NCI-H2196 treated with DMSO at 0.1 percent for 48 hours (cell line): ENCODE results near the gene SPOCK1.

Source experiments
- DNase-seq: peaks from one replicate; lab custom pipeline; 2025; ENCODE audit not compliant: unreplicated experiment; lab: John Stamatoyannopoulos, UW

SPOCK1 gene

GRCh38 chr5:137333475-137333874 is 165.7 kb downstream of the SPOCK1 start:
- DNase-seq: no peak

DNA sequence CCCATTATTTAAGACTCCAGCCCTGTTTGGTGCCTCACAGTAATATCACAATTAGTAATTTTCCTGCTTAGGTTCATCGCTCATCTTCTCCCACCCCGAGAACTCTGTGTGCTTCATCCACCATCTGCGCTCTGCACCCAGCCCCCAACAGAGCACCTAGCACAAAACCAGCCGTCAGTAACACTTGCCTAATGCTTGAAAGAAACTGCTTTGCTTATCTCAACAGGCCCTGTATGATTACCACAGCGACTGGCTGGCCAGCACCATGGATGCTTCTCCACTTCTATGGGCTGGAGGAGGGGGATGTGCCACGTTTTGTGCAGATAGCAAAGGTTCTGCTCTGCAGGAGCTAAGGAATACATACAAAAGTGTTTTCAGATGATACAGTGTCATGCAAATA is 166.8 kb downstream of the SPOCK1 start:
- DNase-seq: no peak

DNA sequence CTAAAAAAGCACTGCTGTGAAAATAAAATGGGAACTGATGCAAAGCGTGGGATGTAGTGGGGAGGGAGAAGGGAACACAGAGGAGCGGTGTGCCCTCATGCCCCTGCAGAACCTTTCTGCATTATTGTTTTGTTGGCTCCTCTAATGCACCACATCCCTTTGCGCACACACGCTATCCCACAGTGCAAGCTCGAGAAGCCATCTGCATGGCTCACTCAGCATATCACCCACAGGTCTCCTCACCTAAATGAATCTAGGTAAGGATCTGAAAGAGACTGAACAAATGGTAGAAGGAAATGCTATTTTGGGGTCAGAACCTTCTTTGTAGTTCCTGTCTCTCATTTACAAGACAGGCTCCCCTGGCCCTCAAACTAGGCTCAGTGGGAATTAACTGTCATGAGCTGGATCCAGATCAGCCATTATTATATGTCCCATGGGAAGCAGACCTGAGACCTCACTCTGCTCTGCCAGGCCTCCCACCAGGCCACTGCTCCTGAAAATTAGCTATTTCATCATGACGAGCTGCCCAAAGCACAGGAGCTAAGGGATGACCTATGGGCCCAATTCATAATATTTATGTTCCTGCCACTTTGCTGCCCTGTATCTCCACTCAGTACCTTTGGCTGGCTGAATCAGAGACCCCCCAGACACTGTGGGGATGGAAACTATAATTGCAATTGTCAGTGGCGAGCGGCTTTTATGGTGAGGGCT is 169.4 kb downstream of the SPOCK1 start:
- no peak for DNase-seq

GRCh38 chr5:137328991-137329390 is 170.1 kb downstream of the SPOCK1 start:
- no peak for DNase-seq

- no peak for DNase-seq
Observed at GRCh38 chr5:137328463-137328862, 170.7 kb downstream of the SPOCK1 start.

DNA sequence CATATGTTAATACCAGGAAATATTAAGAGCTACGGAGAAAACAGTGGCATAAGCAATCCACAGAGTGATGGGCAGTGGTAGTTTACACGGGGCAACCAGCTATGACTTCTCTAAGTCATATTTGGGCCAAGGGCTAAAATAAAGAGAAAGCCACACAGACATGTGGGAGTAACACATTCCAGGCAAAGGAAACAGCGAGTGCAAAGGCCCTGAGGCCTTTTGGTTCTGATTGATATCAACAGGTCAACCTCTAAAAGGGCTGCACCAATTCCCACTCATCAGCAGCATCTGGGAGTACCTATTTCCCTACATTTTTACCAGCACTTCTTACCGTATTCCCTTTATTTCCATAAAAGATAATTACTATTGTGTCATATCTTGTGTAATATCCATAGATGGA is 173.4 kb downstream of the SPOCK1 start:
- DNase-seq: no peak

DNA sequence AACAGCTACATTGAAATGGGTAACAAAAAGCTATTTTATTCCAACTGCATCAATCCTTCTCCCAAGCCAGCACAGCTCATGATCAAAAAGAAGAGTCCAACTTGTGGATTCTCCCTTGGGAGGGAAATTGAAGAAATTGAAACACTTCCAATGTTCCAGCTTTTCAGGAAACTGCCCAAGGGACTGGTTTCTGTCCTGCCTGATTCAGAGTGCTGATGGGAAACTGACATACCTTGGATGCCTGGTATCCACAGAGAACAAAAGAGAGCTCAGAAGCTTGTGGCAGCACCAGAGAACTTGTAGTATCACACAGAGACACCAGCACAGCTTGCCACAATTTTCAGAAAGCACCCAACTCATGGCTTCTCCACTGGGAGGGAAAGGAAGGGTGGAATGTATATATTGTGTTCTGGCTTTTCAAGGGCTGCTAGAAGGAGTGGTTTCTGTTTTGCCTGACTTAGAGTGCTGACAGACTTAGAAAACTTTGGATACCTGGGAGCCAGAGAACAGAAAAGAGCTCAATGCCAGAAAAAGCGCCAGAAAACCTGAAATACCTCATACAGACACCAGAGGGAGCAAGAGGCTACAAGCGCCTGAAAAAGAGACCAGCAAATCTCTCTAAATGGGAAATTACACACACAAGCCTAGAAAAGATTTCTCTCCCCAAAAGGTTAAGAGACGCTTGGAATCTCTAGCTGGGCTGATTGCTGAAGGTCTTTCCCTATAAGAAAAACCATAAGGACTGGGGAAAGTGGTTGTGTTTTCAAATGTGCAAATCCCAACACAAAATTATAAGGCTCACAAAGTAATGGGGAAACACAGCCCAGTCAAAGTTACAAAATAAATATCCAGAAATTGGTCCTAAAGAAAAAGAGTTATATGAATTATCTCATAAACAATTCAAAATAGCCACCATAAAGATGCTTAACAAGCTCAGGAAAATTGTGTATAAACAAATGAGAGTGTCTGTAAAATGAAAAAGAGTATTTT is 178.8 kb downstream of the SPOCK1 start:
- DNase-seq: peak; percentile 64

- DNase-seq: no peak
Observed at GRCh38 chr5:137318027-137318426, 181.1 kb downstream of the SPOCK1 start.

DNA sequence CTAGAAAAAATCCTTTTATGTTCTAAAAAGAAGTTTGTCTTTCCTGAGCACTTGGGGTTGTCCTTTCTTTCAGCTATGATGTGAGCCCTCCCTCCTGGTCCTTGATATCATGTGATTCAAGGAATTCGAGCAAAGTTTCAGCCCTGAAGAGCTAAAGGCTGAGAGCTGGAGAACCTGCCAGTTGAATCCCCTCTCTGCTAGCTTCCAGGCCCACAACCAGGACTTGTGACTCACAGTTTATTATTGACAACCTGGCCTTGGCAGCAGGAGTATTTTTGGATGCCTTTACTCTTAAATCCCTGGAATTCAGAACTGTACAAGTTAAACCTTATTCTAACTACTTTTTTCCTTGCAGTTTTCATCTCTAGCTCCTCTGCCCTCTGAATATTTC is 182.8 kb downstream of the SPOCK1 start:
- no peak for DNase-seq

DNA sequence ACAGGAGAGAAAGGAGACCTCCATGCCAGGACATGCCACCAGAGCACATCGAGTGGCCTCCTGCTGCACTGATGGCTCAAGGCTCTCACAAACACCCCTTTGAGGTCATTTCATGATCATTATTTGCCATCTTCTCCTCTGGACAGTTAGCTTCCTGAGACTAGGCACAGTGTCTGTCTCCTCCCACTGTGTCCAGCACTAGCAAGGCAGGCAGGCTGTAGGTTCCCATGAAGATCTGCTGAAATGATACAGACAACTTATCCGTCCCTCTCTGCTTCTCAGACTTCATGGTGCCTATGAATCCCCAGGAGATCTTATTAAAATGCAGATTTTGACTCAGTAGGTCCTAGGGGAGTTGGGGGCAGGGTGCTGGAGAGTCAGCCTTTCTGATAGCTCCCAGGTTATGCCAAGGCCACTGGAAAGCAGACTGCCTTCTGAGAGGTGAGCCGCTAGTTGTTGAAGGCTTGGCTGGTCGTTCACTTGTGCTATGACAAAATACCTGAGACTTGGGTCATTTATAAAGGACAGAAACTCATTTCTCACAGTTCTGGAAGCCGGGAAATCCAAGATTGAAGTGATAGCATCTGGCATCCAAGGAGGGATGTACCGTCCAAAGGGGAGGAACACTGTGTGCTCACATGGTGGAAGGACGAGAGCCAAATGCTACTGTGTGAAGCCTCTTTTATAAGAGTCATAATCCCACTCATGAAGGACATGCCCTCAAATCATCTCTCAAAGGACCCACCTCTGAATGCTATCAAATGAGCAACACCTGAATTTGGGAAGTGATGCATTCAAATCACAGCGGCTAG is 183.4 kb downstream of the SPOCK1 start:
- DNase-seq: no peak

DNA sequence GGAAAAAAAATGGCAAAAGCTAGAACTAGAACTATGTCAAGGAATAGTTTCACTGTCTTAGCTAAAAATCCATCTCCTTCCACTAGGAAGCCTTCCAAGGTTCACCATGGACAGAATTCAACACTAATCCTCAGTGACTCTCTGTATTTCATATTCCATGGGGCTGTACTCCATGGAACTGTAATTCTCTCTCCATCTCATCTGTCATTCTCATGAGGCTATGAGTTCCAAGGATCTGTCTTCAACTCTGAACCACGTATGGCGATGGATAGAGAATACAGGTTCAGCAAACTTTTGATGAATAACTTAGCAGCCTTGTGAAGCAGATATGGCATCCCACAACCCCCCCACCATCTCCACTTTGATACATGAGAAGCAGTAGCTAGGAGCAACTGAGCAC is 184.0 kb downstream of the SPOCK1 start:
- DNase-seq: no peak

DNA sequence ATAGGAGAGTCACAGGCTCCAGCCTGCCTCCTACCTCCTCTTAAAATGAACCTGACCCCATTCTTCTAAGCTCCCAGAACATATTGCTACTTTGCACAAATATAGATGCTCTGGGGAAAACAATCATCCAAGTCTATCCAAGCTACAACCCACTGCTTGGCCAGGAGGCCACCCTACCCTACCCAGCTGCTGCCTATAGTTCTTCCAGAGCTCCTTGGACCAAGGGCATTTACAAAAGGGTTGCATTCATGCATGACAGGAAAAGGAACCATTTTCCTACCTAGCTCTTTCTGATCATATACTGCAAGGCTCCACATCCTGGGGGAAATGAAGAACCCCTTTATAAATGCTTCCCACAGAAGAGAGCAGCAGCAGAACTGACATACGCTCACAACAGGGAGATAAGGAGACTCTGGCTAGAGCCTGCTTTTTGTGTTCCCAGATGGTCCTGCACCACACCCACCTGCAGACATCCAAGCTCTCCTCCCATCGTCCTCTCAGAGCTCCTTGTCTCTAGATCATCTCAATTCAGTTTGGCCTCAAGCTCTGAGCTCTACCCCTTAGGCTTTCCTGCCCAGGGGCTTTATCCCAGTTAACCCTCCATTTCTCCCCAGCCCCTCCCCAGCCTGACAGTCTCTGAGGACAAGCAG is 185.5 kb downstream of the SPOCK1 start:
- DNase-seq: no peak

DNA sequence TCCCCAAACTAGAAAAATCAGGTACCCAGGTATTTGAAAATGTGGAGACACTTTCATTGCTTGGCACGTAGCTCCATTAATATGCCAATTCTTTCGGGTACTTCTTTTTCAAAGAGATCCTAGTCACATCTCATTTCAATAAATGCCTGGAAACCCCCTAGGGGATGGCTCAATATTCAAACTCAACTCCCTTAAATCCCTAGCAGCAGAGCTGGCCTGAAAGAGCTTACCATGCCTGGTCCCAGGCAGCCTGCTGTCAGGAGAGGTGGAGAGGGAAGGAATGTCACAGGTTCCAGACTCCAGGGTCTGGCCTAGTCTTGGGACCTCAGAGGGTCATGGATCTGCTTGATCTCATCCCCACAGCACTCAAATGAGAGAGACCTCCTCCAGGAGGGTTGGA is 187.1 kb downstream of the SPOCK1 start:
- no peak for DNase-seq

GRCh38 chr5:137310051-137310730 is 188.9 kb downstream of the SPOCK1 start:
- DNase-seq: no peak

- no peak for DNase-seq
Observed at GRCh38 chr5:137309290-137309689, 189.8 kb downstream of the SPOCK1 start.

DNA sequence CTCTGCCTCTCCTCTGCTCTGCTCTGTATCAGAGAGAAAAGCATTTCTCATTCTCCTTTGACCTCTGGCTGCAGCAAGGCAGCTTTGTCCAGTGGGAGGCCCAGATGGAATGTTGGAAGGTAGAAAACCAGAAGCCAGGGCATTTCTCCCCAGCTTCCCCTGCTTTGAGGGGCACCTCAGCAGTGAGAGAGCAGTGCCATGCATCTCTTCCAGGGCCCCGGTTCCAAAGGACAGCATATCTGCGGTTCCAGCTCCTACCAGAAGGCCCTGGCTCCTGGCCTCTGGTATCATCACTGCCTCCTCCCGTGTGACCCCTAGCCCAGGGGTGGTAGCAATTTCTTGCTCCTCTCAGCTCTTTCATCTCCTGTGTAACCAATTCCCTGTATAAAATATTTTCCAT is 190.8 kb downstream of the SPOCK1 start:
- no peak for DNase-seq

DNA sequence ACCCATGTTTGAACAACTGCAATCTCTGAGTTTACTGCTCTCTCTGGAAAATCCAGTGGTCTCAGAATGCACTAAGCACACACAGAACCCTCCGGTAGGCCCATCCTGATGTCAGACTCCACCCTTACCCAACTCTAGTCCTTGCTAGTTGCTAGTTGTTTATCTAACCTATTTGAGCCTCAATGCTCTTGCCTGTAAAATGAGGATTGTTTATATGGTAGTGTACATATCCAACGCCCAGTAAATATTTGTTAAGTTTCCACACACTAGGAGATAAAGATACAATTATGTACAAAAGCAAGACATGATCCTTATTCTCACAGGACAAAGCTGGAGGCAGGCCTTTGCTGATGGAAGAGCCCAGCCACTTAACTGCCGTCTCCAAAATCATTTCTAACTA is 192.2 kb downstream of the SPOCK1 start:
- DNase-seq: no peak

- DNase-seq: no peak
Observed at GRCh38 chr5:137305971-137306602, 193.0 kb downstream of the SPOCK1 start.

GRCh38 chr5:137304226-137304874 is 194.8 kb downstream of the SPOCK1 start:
- DNase-seq: peak; percentile 93
